Measurements from ENCODE around the gene ABHD1.

The ABHD1 gene

DNA sequence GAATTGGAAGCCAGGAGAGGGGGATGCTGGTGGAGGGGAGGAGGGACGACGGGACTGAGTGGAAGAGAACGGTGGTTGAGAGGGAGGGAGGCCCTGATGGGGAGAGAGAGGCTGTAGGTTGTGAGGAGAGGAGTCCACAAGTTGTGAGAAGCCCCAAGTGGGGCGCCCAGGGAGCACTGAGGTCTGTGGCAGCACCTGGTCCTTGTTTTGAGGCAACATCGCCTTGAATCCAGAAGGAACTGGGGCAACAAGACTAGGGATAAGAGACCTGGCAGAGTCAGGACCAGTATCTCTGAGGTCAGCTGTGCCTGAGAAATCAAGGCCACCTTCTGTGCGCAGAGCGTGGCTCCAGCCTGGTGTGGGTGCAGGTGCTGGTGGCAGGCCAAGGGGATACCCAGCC is 14.5 kb downstream of the ABHD1 start:
- no peak for FAIRE-seq

DNA sequence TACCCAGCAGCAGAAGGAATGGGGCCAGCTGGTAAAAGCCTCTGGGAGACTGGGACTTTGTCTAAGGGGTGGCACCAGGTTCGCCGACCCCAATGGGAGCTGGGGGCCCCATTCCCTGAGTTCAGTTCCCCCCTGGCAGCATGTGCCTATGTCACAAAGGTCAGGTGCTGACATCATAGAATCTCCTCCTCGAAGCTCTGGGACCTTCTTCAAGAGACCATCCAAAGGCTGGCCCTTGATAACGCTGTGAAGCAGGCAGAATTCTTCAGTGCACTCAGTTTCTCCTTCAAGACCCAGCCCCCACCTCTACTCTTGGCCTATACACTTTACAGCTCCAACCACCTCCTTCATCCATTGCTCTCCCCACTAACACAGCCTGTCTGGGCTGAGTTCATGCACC is 15.7 kb downstream of the ABHD1 start, which contains the start of gene PRR30:
PRR30 (minus strand) TSS at position 101 of the 400 bp plus-strand sequence. CDS start 1,081 bp downstream, outside the sequence.
- no peak for FAIRE-seq

DNA sequence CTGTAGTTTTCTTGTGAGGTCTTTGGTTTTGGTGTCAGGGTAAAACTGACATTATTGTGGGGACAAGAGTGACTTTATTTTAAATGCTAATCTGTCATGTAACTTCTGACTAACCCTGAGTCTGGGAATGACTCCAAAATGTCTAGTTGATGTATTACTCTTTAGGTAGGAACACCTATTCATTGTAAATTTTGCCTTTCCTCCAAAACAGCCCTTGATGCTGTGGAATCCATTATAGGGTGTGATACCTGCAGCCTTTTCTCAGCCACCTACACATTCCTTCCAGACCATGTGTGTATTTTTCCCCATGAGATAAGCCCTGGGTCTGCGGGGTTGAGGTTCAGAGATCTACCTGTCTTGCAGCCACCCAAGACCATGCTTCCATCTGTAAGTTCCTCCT is 19.7 kb downstream of the ABHD1 start:
- FAIRE-seq = no peak

DNA sequence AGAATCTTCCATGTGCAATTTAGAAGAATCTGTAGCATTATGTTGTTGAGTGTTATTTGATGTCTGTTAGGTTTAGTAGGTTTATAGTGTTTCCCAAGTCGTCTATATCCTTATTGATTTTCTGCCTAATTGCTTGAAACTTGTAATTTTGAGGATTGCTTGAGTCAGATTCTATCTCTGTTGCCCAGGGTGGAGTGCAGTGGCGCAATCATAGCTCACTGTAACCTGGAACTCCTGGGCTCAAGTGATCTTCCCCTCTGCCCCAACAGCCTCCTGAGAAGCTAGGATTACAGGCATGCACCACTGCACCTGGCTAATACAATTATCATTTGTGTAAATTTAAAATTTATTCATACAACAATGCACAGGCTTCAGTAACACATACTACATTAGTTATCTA is 22.1 kb downstream of the ABHD1 start:
- no peak for FAIRE-seq

DNA sequence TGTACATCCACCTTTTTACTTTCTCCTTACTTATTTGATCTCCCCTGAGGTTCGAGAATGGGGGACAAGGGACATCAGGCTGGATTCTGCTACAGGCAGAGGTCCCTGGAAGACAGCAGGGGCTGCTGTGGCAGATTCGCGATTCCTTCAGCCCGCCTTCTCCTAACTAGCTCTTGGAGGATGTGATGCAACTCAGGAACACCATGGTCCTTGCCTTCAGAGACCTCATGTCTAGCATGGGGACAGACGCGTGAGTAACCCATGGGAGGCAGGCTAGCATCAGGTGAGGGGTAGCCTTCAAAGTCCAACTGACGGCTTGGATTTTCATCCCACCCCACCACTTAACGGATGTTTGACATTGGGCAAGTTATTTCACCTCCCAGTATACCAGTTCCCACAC is 24.3 kb downstream of the ABHD1 start:
- FAIRE-seq = no peak

DNA sequence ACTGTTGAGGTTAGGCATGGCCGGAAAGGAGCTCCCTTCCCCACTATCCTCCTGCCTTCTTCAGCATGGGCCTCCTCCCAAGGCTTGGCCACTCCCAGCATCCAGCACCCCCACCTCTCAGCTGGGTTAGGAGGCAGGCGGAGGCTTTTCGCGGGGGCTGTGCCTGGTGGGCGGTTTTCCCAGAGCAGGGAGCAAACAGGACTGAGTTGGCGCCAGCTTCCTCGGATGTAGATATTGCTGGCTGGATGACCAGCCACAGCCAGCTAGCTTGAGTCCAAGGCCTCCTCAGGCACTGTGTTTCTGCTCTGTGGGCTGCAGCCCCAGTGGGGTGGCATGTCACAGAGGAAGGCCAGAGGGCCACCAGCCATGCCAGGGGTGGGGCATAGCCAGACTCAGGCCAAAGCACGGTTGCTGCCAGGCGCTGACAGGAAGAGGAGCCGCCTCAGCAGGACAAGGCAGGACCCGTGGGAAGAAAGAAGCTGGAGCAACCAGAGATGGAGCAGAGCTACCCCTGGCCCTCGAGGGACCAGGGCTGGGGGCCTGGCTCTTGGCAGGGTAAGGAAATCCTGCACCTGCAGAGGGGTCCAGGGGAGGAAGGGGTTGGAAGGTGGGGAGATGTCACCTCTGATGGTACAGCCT is 25.3 kb downstream of the ABHD1 start, which contains the start of gene TCF23:
TCF23 (plus strand) TSS at position 204 of the 639 bp plus-strand sequence; CDS start at position 334, 130 bp downstream.
- FAIRE-seq = no peak

DNA sequence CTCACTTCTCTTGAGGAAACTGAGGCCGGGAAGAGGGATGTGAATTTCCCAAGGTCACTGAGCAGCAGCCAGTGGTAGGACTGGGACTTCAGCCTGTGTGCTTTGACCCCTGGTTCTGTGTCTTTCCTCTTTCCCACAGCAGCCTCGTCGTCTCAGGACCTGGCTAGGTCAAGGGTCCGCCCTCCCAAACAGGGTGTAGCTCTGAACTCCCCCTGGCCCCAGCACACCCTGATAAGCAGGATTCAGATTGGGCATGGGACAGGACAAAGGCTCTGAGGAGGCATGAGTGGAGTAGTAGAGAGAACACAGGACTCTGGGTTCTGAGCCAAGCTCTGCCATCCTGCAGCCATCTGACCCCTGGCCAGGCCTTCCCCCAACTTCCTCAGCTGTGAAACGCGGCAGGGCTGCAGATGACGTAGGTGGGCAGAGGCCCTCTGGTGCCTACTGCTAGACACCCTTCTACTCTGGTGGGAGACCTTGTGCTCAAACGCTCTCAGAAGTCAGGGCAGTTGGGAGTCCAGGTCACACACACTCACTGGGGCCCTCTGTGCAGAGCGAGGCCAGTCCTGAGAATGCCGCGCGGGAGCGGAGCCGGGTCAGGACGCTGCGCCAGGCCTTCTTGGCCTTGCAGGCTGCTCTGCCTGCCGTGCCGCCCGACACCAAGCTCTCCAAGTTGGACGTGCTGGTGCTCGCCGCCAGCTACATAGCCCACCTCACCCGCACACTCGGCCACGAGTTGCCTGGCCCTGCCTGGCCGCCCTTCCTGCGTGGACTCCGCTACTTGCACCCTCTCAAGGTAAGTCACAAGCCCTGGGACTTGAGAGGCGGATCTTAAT is 26.2 kb downstream of the ABHD1 start:
- no peak for FAIRE-seq

DNA sequence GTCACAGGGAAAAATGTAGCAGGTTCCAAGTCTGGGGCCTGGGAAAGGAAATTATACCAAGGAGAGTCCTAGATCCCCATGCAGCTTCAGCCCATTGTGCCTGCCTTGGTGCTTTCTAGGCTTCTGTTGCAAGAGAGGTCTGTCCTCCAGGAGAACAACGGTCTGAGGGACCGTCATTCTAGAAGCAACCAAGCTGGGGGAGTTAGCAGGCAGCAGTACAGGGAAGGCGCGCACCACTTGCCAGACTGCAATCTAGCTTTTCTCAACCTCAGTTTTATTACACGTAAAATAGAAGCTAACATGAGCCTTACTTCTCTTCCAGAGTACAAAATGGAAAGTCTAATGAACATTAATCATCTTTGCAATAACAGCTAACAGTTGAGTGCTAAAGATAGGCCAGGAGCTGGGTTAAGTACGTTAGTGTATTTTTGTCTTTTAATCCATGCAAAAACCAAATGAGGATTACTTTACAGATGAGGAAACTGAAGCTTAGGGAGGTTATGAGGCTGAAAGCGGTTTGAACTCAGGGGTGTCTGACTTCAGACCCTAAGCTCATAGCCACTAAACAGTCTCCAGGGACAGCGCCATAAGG is 27.1 kb downstream of the ABHD1 start:
- no peak for FAIRE-seq

DNA sequence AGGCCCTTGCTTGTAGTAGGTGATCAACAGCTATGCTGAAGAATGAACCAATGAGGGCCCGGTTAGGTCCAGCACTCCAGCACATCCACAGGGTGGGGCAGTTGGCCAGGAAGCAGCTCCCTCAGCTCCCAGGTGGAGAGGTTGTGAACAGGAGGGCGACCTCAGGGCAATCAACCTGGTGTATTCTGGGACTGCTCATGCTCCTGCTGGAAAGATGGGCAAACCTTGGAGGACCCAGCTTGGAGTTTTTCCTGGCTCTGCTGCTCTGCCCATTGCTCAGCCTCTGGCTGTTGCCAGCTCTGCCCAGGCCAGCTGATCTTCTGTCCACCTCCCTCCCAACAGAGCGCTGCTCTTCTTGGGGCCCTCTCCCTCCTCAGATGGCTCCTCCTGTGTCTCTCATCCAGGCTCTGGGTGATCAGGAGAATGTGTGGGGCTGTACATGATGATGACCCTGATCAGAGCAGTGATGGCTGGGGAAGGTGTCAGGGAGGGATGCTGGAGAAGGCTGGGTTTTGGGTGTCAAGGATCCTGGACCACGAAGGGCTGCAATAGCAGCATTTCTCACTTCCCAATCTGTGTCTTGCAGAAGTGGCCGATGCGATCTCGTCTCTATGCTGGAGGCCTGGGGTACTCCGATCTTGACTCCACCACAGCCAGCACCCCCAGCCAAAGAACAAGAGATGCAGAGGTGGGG is 28.6 kb downstream of the ABHD1 start:
- FAIRE-seq = no peak

DNA sequence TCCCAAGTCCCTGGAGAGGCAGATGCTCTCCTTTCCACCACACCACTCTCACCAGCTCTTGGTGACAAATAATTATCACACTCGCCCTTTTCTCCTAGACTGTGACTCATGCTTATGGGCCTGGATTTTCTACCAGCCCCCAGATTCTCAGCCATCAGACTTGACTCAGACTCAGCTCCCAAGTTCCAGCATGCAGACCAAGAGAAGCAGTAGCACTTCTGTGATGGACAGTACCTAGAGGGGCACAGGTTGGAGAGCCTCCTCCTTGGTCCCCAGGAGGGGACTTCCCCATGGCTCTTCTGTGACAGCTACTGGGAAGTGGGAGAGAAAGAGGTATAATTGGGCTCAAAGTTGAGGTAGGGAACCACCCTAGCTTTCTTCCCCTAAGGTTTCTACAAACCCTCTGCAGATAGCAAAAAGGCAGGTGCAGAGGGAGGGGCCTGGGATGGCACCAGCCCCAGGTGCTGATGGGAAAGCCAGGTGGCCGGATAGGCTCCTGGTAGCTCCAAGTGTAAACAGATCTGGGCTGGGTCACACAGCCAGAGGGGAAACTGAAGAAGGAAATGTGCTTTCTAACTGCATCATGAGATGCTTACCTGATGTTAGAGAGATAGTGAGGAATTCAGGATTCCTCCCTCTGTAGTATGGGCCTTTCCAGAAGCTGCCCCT is 29.3 kb downstream of the ABHD1 start:
- no peak for FAIRE-seq

DNA sequence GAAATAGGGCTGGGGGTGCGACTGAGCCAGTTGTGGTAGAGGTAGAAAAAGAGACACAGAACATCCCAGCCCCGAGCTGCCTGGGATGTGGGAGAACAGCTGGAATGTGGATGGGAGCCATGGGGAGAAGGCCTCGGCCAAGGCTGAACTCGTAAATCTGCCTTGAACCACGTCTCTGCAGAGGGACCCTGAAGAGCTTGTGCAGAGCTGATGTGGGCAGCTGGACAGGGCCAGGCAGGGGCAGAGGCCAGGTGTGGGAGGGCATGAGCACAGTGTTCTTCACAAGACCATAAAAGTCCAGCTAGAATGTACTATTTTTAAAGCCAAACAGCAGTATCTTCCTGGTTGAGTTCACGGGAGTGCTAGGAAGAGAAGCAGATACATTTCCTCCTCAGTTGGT is 30.9 kb downstream of the ABHD1 start:
- FAIRE-seq = no peak

DNA sequence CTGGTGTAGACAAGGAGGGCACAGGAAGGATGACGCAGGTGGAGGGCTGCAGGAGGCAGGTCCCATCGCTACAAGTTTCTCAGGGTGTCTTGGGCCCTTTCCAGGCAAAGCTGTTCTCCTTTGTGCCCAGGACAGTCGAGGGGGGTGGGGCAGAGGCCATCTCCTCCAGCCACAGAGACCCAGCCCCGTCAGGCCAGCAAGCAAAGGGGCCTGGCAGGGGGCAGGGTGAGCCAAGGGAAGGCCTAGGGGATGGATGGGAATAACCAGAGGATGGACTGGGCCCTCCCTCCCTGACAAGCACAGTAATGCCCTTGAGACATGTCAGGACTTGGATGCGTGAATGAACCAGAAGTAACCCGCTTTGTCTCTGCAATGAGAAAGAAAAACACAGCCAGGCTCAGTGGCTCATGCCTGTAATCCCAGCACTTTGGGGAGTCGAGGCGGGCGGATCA is 31.5 kb downstream of the ABHD1 start:
- FAIRE-seq = no peak

DNA sequence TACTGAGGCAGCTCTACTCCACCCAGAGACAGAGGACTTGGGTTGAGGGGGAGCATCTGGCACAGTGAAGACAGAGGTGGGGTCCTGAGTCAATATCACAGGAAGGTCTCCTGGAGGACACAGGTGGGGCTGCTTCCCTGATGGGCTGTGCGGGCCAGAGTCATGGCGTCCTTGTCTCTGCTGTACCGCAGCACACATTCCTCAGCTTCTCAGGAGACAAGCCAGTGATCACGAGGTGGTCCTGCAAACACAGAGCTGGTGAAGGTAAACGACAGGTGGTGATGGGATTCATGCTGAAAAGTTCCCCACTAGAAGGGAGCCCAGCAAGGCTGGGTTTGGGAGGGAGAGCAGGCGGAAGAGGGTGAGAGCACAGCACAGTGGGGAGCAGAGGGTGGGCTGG is 34.9 kb downstream of the ABHD1 start:
- no peak for FAIRE-seq

DNA sequence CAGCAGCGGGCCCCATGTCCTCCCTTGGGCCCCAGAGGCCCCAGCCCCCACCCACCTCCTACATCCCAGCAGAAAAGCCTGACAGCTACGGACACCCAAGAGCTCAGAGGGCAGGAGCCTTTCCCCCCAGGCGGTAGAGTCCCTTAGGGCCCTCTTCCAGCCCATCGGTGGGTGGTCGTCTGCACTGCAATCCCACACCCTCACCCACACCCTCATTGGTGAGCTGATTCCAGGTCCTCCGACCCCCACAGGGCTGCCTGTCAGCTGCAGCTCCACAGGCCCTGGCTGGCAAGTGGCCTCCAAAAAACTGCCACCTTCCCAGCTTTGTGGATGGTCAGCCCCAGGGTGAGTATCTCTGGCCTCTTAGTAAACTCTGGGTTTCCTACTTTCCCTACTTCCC is 35.7 kb downstream of the ABHD1 start:
- FAIRE-seq = no peak

DNA sequence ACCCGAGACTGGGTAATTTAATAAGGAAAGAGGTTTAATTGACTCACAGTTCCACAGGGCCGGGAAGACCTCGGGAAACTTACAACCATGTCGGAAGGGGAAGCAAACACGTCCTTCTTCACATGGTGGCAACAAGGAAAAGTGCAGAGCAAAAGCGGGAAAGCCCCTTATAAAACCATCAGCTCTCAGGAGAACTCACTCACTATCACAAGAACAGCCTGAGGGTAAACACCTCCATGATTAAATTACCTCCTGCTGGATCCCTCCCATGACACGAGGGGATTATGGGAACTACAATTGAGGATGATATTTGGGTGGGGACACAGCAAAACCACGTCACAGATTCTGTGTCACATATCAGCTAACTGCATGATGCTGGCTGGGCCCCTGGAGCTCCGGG is 36.6 kb downstream of the ABHD1 start:
- no peak for FAIRE-seq

DNA sequence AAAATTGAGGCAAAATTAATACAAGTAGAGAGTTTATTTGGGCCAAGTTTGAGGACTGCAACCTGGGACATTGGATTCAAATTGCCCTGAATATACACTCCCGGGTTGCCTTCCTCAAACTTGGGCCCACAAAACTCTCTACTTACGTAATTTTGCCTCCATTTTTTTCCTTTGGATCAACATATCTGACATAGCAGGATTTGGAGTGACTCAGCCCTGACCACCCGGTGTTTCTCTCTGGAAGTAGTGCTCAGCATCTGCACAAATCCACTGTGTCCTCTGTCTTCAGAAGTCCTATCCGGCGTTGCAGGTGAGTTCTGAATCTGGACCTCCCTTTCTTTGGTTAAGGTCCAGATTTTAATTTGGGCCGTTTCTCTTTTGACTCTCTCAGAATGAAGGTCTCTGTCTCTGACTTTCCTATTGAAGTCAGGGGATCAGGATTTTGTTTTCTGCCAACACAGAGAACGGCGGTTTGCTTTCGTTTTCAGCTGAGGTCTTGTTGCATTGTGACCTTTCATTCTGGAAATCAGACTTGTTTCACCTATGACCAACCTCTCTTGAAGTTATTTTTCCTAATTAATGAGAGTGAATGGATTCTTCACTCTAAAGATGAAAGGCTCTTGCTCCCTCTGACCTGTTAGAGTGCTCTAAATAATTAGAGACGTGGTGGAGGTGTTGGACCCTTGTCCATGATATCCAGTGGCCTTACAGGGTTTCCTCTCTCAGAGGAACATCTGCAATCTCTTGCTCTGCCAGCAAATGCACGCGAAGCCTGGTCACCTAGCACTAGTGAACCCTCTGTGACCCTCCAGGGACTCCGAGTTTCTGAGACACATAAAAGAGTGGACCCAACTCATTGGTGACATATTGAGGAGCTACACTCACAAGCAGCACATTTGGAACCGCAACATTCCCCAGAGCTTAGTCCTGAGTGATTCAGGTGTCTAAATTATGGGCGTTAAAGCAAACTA is 38.8 kb downstream of the ABHD1 start:
- FAIRE-seq = no peak

DNA sequence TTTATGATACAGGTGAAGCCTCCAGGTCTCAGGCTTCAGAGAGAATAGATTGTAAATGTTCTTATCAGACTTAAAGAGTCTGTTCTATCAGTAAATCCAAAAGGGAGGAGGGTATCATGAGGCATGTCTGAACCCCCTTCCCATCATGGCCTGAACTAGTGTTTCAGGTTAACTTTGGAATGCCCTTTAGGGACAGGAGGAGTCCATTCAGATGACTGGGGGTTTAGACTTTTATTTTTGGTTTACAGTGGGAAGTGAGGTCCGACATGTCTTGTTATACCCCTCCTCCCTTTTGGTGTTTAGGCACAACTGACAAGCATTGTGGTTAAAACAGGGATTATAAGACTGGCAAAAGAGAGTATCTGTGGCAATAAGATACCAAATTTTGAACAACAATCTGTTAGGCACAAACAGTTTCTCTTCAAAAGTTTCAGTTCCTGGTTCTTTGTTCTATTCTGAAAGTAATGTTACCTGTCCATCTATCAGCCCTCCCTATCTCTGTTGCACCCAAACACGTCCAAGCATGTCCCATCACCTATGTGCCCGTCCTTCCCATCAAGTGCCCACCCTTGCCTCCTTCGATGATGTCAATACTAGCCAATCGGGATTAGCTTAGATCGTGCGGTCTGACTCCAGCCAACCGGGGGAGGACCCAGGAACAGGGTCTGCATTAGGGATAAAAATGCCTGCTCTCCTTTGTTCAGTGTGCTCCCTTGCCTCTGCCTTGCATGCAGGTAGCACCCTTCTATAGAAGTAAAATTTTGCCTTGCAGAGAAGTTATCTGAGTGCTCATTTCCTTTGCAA is 41.5 kb downstream of the ABHD1 start:
- no peak for FAIRE-seq

DNA sequence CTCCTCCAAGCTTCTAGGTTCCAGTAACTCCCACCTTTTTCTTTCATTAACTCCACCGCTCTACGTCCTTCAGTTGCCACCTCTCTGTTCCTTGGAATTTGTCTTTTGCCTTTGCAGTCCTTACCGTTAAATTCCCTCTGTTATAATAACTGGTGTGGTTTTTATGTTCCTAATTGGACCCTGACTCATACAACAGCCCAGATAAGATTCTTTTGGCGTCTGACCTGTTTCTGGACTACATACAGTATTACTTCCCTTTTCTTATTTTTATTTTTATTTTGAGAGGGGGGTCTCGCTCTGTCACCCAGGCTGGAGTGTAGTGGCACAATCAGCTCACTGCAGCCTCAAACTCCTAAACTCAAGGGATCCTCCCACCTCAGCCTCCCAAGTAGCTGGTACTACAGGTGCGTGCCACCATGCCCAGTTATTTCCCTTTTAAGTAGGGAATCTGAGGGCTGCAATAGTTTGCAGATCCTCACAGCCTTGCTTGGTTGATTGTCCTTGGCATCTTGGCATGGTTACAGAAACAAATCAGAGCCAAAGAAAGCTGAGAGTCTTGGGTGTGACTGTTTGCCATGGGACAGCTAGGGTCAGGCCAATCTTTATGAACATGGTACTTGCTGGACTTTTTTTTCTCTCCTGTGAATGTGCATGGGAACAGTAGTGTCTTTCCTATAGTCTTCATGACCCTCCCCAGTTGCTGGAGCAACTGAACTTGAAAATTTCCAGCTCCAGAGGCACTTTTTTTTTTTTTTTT is 47.1 kb downstream of the ABHD1 start:
- no peak for FAIRE-seq

DNA sequence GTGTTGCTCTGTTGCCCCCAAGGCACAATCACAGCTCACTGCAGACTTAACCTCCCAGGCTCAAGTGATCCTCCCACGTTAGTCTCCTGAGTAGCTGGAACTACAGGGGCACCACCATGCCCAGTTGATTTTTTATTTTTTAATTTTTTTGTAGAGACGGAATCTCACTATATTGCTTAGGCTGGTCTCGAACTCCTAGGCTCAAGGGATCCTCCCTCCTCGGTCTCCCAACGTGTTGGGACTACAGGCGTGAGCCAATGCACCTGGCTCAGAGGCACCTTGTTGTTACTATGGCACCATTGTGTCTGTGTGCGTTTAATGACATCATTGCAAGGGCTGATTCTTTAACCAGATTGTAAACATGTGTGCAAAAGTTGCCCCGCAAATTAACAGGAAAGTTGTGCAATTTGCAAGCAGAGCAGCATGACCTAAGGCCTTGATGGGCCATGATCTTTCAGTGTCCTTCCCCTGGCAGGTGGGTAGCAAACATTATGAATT is 47.8 kb downstream of the ABHD1 start:
- no peak for FAIRE-seq

DNA sequence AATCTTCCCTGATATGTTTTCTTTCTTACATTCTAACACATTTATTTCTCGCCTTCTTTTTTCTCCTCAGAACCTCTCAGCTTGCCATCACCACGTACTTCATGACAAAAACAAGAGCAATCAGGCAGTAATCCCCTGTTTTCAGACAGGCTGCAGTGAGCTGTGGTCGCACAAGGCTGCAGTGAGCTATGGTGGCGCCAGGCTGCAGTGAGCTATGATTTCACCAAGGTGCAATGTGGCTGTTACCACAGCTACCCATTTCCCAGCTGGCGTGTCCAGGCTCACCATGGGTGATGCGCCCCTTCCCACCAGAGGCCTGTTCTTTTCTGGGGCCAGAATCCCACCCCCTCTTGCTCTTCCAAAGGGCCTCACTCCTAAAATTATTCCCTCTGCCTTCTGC is 51.0 kb downstream of the ABHD1 start:
- FAIRE-seq = no peak

All from TTC549 (cell line).